ENCODE measurements around the gene TMPRSS6. TPM values are rescaled to one million over a fixed set of nuclear protein-coding genes. Genes with fewer than 3 reads are reported as not detected.

TMPRSS6 gene
- total RNA-seq, 2 donors from 2014 or later, result not detected

DNA sequence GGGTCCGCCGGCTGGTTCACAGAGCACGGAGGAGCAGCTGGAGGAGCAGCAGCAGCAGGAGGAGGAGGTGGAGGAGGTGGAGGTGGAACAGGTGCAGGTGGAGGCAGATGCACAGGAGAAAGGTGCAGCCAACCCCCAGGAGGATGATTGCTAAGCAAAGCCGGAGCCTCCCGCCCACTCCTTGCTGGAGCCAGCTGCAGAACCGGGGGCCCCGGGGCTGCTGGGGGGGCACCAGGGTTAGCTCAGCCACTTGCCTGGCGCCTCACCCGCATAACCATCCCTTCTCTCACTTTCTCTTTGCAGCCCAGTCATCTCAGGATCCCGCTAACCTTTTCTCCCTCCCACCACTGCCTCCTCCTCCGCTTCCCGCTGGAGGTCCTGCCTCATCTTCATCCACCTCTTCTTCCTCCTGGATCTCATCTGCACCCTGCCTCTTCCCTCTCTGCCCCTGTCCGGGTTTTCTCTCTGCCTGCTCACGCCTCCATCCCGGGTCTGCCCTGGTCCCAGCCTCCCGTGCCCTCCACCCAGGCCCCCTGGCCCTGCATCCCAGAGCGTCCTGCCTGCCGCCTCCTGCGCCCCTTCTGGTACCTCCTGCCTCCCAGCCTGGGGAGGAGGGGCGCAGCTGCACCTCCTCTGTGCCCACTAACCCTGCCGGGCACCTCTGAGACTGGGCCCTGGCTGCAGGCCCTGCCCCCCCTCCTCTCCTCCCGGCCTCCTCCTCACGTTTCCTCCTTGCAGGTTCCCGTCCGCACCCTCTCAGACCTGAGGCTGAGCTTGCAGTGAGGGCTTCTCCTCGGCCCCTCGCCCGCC, 48.5 kb downstream of the TMPRSS6 start:
- DNase-seq (ENCODE audit: low spot score), result no peak
- intact Hi-C loops (cut with DNase I), result loop anchor here in 1 of 2 donors (10.0 kb wide), 1 partner anchor 144 kb away; no protein-coding TSS in a partner anchor

- DNase-seq (ENCODE audit: low spot score), result no peak
- intact Hi-C loops (cut with DNase I), result loop anchor here in 1 of 2 donors (10.0 kb wide), 1 partner anchor 145 kb away; no protein-coding TSS in a partner anchor
These were observed 49.5 kb downstream of the TMPRSS6 start for GRCh38 chr22:37059876-37060449.

- no peak for DNase-seq (ENCODE audit: low spot score)
- intact Hi-C loops (cut with DNase I), result no loop called here
These were observed 50.4 kb downstream of the TMPRSS6 start for GRCh38 chr22:37058917-37059701.

DNA sequence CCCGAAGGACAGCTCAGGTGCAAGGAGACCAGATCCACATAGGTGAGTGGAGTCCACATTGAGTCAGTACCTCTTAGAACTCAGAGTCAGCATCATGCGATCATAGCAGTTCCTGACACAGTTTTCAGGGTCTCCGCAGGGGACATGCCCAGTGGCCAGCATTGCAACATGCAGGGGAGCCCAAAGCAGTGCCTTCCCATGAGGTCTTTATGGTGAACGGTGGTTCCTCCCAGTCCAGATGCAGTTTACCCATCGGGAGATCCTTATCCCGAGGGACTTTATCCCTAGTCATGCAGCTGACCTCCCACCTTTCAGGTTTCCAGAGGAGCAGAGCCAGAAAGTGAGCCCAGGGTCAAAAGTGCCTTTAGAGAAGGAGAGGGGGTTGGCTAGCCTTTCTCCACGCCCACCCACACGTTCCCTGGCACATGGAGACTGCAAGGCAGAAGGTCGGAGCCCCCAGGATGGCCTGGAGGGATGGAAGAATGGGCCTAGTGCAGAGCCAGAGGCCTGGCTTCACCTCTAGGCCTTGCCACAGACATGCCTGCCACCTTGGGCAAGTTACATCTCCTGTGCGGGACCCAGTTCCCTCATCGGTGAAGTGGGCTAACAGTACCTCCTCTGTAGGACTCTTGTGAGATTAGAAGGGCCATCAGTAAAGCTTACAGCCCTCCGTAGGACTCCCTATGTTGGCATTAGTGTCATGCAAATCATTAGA, 51.6 kb downstream of the TMPRSS6 start:
- intact Hi-C loops (cut with DNase I), result no loop called here

GRCh38 chr22:37057226-37057625, 52.3 kb downstream of the TMPRSS6 start:
- no peak for DNase-seq (ENCODE audit: low spot score)
- intact Hi-C loops (cut with DNase I), result no loop called here

More for the DNA sequence above, 51.6 kb downstream of the TMPRSS6 start:
- DNase-seq (ENCODE audit: low spot score), result no peak

DNA sequence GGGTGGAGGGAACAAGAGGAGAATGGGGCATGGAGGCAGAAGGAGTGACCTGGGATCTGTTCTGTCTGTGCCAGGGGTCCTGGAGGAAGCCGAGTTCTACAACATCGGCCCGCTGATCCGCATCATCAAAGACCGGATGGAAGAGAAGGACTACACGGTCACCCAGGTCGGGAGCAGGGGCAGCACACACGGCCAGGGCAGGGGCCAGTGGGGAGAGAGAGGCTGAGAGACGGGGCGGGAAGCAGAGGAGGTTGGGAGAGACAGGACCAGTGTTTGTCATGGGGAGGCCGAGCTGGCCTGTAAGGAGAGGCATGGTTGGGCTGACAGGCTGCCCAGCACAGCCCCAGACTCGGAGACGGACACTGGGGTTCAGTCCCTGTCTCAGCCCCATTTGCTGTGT, 53.3 kb downstream of the TMPRSS6 start:
- DNase-seq (ENCODE audit: low spot score), result no peak

DNA sequence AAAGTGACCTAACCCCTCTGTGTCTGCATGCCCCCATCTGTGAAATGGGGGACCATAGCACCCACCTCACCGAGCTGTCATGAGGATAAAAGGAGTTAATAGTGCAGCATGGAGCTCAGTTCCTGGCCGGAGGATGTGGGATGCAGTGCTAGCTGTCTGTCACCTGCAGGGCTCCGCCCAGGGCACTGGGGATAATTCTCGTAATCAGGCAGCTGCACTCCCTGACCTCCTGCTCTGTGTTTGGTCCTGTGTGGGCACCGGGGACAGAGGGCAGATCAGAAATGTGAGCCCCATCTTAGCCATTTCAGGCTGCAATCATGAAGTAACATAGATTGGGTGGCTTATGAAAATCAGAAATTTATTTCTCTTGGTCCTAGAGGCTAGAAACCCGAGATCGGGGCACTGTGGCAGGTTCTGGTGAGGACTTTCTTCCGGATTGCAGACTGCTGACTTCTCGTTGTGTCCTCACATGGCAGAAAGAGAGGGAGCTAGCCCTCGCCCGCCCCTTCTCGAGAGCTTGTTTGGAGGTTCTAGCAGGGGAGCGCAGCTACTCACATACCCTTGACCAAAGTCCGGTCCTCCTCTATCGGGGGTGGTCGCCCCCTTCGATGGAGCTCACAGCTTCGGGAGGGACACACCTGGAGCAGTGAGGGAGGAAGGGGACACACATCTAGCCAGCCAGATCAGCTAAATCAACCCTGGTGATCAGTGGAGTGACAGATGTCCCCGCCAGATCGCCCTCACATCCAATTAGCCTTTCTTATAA, 54.7 kb downstream of the TMPRSS6 start:
- no peak for DNase-seq (ENCODE audit: low spot score)
- intact Hi-C loops (cut with DNase I), result no loop called here

More for the DNA sequence above, 53.3 kb downstream of the TMPRSS6 start:
- intact Hi-C loops (cut with DNase I), result no loop called here

GRCh38 chr22:37054056-37054395, 55.5 kb downstream of the TMPRSS6 start:
- intact Hi-C loops (cut with DNase I), result no loop called here
- no peak for DNase-seq (ENCODE audit: low spot score)

- intact Hi-C loops (cut with DNase I), result no loop called here
- no peak for DNase-seq (ENCODE audit: low spot score)
These were observed 56.0 kb downstream of the TMPRSS6 start for GRCh38 chr22:37053310-37054055.

DNA sequence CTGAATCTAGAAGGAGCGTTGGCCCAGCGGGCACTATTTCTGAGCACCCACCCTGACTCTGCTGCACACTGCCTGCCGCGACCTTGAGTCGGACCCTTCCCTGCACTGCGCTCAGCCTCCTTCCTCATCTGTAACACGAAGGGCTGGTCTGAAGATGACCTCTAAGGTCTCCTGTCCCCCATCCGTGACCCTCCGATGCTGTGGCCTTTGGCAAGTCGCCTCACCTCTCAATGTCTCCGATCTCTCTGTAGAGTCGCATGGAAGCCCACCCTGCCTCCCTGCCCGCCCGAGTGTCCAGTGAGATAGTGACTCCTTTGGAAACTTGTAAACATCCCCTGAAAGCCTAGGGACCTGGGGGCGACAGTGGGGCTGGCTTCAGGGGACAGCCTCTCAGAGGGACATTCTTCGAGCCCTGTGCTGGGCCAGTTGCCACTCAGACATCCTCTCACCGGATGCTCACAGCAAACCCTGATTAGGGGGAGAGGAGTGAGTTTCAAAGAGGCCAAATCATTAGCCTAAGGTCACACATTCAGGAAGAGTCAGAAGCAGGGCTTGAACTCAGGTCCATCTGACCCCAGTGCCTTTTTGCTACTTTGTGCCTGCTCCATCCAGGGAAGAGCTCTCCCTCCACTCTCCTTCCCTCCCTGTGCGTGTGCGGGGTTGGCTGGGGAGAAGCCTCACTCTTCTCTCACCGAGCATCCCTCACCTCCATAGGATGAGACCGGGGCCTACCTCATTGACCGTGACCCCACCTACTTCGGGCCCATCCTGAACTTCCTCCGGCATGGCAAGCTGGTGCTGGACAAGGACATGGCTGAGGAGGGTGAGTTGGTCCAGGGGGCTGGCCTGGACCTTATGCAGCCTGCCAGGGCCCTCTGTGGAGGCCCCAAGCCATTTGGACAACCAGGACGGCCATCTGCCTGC, 56.9 kb downstream of the TMPRSS6 start:
- intact Hi-C loops (cut with DNase I), result no loop called here
- peak; percentile 83 for DNase-seq (ENCODE audit: low spot score)

DNA sequence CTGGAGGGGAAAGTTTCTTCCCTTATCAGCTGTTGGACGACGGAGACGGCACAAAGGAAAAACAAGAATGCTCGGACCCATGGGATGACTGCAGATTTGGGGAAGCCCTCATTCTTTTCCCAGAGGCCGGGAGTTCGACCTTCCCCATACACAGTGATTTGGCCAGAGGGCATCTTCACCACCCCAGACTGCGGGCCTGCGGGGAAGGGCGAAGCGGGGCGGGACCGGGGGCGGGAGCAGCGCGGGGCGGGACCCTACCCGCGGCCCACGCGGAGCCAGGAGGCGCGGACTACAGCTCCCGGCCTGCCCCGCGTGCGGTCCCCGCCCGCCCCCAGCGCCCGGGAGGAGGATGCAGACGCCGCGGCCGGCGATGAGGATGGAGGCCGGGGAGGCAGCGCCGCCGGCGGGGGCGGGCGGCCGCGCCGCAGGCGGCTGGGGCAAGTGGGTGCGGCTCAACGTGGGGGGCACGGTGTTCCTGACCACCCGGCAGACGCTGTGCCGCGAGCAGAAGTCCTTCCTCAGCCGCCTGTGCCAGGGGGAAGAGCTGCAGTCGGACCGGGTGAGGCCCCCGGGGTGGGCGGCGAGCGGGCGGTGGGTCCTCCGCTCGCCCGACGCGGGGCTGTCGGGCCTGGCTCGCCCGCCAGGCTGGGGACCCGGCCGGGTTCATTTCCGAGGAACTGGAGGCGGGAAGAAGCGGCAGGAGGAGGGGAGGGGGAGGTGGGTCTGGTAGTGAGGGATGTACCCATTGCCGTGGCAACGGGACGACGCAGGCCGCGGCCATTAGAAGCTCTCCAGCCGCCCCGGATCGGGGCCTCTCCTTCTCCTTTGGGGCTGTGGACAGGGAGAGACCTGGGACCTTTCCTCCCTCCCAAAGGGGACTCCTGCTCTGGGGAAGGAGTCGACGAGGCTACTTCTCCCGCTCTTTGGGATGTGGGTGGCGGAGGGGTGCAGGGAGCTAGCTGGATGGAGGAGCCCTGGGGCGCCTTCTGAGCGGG, 57.8 kb downstream of the TMPRSS6 start, which contains the start of gene KCTD17:
Gene KCTD17, plus strand, starts transcription at position 352 of the 995 bp plus-strand sequence. Its CDS starts 19 bp downstream, at position 371.
- DNase-seq (ENCODE audit: low spot score), result peak; percentile 90
- intact Hi-C loops (cut with DNase I), result no loop called here

GRCh38 chr22:37050913-37051312, 58.6 kb downstream of the TMPRSS6 start:
- no peak for DNase-seq (ENCODE audit: low spot score)
- intact Hi-C loops (cut with DNase I), result no loop called here

DNA sequence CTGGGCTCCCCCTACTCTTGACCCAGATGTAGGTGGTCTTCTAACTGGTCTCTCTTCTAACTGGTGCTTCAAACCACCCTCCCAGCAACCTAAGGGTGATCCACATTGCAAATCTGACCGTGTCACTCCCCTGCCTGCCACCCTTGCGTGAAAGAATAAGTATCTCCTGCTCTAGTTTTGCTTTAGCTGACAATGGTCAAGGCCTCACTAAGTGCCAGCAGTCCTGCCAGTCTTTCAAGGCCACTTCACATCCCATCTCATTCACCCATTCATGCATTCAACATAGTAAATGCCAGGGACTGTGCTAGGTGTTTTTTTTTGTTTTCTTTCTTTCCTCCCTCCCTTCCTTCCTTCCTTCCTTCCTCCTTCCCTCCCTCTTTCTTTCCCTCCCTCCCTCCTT, 60.3 kb downstream of the TMPRSS6 start:
- DNase-seq (ENCODE audit: low spot score), result no peak
- intact Hi-C loops (cut with DNase I), result no loop called here

- intact Hi-C loops (cut with DNase I), result no loop called here
- no peak for DNase-seq (ENCODE audit: low spot score)
These were observed 61.4 kb downstream of the TMPRSS6 start for GRCh38 chr22:37048133-37048532.

DNA sequence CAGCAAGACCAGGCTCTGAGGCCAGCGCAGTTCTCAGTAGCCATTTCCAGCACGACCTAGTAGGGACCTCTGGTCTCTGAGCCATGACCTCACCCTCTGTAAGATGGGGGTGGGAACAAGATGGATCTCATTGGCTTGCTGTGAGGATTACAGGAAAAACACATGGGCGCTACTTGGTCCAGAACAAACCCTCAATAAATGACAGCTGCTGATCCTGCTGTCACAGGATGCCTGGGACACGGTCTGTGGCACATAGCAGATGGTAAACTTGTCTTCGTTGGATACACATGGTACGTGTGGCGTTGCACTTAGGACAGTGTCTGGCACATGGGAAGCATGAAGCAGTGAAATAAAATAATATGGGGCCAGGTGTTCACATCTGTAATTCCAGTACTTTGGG, 62.5 kb downstream of the TMPRSS6 start:
- intact Hi-C loops (cut with DNase I), result no loop called here
- no peak for DNase-seq (ENCODE audit: low spot score)

DNA sequence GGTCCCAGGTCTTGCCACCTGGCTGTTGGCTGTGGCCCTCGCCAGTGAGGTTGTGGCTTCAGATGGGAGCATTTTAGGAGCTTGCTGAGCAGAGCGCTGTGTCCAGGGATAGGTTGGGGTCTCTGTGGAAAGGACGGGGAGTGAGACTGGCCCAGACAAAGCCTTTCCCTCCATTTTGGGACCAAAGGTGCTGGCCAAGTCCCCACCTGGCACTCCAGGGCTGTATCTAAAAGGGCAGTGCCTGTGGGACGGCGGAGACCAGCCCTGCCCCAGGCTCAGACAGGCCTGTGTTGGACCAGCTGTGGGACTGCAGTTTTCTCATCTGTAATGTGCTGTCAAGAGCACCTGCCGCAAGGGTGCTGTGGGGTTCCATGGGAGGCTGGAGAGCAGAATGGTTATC, 62.9 kb downstream of the TMPRSS6 start:
- no peak for DNase-seq (ENCODE audit: low spot score)

More for the DNA sequence above, 62.9 kb downstream of the TMPRSS6 start:
- intact Hi-C loops (cut with DNase I), result no loop called here
